HG02798 (cell line): ENCODE data around the gene ATXN7L1.
"Not testable (repeated sequence)": the region's sequence is repeated elsewhere in the genome, so short reads cannot be mapped to it uniquely, and the experiment has no call there.

ENCODE experiments used
- ATAC-seq: cut with Tn5 transposase; IDR thresholded peaks from one replicate; pipeline ENCODE4 v1.9.1; 2021; ENCODE audit warnings: mild to moderate bottlenecking; ENCODE audit not compliant: unreplicated experiment, poor library complexity

The ATXN7L1 gene

GRCh38 chr7:105600720-105601550, 275.5 kb downstream of the ATXN7L1 start:
- no peak for ATAC-seq

- no peak for ATAC-seq
These were observed 276.8 kb downstream of the ATXN7L1 start for GRCh38 chr7:105599551-105599950.

GRCh38 chr7:105599080-105599479, 277.3 kb downstream of the ATXN7L1 start:
- ATAC-seq = not testable (repeated sequence)

- no peak for ATAC-seq
These were observed 279.5 kb downstream of the ATXN7L1 start for GRCh38 chr7:105596866-105597265.

- no peak for ATAC-seq
These were observed 282.4 kb downstream of the ATXN7L1 start for GRCh38 chr7:105594034-105594433.

GRCh38 chr7:105591522-105591921, 284.9 kb downstream of the ATXN7L1 start:
- ATAC-seq = no peak

GRCh38 chr7:105590793-105591192, 285.6 kb downstream of the ATXN7L1 start:
- ATAC-seq = no peak

GRCh38 chr7:105589356-105590077, 286.9 kb downstream of the ATXN7L1 start:
- ATAC-seq = peak; percentile 83

- ATAC-seq = no peak
These were observed 288.3 kb downstream of the ATXN7L1 start for GRCh38 chr7:105587909-105588635.

- peak; percentile 44 for ATAC-seq
These were observed 290.4 kb downstream of the ATXN7L1 start for GRCh38 chr7:105585850-105586500.

- ATAC-seq = no peak
These were observed 292.2 kb downstream of the ATXN7L1 start for GRCh38 chr7:105584165-105584564.

- ATAC-seq = no peak
These were observed 293.3 kb downstream of the ATXN7L1 start for GRCh38 chr7:105583061-105583460.

- ATAC-seq = peak; percentile 74
These were observed 295.2 kb downstream of the ATXN7L1 start, which contains the start of gene EFCAB10 for GRCh38 chr7:105581066-105581811. EFCAB10 (minus strand) TSS chr7:105581493; CDS start chr7:105581463, 30 bp downstream.

- no peak for ATAC-seq
These were observed 296.2 kb downstream of the ATXN7L1 start for GRCh38 chr7:105580022-105580740.

GRCh38 chr7:105578496-105578895, 297.9 kb downstream of the ATXN7L1 start:
- ATAC-seq = no peak

GRCh38 chr7:105577251-105577650, 299.1 kb downstream of the ATXN7L1 start:
- ATAC-seq = no peak

- ATAC-seq = no peak
These were observed 304.5 kb downstream of the ATXN7L1 start for GRCh38 chr7:105571891-105572290.

GRCh38 chr7:105567821-105568220, 308.6 kb downstream of the ATXN7L1 start:
- ATAC-seq = no peak

- no peak for ATAC-seq
These were observed 309.4 kb downstream of the ATXN7L1 start for GRCh38 chr7:105567024-105567423.
